ENCODE data around the gene FBXO3. TPM values are rescaled to one million over a fixed set of nuclear protein-coding genes. Genes with fewer than 3 reads are reported as not detected.
A peak's percentile ranks its signal among the peaks of the same experiment; 100 is the strongest.

The FBXO3 gene
- total and polyA plus RNA-seq, 12 donors: 21.9 to 72.5 (median 55.7) TPM

DNA sequence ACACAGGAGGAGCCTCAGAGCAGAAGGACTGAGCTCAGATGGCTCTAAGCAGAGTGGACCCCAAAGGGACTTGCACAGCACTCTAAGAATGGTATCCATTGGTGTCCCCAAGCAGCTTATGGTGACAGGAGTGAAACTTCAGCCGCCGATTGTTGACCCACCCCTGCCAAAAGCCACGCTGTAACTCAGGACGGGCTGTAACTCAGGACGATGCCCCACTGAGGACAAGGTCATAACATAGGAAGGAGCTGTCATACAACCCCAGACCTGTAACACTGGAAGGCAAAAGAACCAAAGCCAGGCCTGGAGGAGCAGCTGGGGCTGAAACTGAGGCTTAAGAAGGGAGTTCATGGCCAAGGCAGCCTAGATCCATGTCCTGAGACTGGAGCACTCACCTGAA, 52.3 kb downstream of the FBXO3 start:
- peaks cover 35 to 85% (median 77%) of the 10 kb centered on the region in 9 donors for H3K4me1 ChIP-seq
- intact Hi-C loops (cut with DNase I): no loop called here
- H3K27ac ChIP-seq: peak overlapping the region; percentile 67 to 99 (median 90)
- TF ChIP-seq, protein P1, sequence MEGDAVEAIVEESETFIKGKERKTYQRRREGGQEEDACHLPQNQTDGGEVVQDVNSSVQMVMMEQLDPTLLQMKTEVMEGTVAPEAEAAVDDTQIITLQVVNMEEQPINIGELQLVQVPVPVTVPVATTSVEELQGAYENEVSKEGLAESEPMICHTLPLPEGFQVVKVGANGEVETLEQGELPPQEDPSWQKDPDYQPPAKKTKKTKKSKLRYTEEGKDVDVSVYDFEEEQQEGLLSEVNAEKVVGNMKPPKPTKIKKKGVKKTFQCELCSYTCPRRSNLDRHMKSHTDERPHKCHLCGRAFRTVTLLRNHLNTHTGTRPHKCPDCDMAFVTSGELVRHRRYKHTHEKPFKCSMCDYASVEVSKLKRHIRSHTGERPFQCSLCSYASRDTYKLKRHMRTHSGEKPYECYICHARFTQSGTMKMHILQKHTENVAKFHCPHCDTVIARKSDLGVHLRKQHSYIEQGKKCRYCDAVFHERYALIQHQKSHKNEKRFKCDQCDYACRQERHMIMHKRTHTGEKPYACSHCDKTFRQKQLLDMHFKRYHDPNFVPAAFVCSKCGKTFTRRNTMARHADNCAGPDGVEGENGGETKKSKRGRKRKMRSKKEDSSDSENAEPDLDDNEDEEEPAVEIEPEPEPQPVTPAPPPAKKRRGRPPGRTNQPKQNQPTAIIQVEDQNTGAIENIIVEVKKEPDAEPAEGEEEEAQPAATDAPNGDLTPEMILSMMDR (IDR thresholded peaks at IDR 0.05): no peak
- WGBS, 2 donors: 60% methylated on average over 5 of the region's 5 CpGs
- peaks cover 0 to 55% (median 26%) of the 10 kb centered on the region in 9 donors for H3K36me3 ChIP-seq
- H3K9me3 ChIP-seq: no peaks in the 10 kb centered on the region
- ATAC-seq (peak in 4 of 8 donors; percentile 5 to 49 (median 22)), DNase-seq (no peak)
- no peak overlapping the region for H3K4me3 ChIP-seq
- H3K27me3 ChIP-seq: no peaks in the 10 kb centered on the region

- ATAC-seq (peak in 3 of 8 donors; percentile 35 to 39 (median 36)), DNase-seq (no peak)
- Histone ChIP-seq H3K4me3 (no peak overlapping the region), H3K36me3 (peaks cover 0 to 60% (median 31%) of the 10 kb centered on the region in 9 donors), H3K4me1 (peaks cover 35 to 85% (median 78%) of the 10 kb centered on the region in 9 donors), H3K27ac (peak overlapping the region; percentile 67 to 99 (median 90)), H3K9me3 (no peaks in the 10 kb centered on the region), H3K27me3 (no peaks in the 10 kb centered on the region)
- TF ChIP-seq, protein P1 (IDR thresholded peaks at IDR 0.05): no peak
- 14 to 17% methylated on average over 1 of the region's 1 CpG for WGBS, 2 donors
- intact Hi-C loops (cut with DNase I): no loop called here
Observed at GRCh38 chr11:33721426-33721825, 52.9 kb downstream of the FBXO3 start.

DNA sequence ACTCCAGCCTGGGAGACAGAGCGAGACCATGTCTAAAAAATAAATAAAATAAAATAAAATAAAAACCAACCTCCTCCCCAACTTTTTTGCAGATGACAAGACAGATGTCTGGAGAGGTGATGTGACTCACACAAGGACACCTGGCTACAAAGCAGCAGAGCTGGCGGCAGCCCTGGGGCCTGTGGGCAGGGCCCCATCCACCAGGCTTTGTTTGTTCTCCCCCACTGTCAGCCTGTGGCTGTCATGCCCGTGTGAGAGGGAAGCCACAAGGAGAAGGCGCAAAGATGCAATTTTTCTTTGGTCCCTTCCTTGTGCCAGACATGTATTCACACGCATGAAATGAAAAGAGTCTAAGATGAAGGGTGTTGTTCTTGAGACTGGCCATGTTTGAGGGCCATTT, 54.7 kb downstream of the FBXO3 start:
- intact Hi-C loops (cut with DNase I): loop anchor here in 1 of 10 donors (10.0 kb wide), 1 partner anchor 455 kb away; no protein-coding TSS in a partner anchor
- H3K9me3 ChIP-seq: no peaks in the 10 kb centered on the region
- WGBS, 2 donors: 85 to 88% methylated on average over 5 of the region's 5 CpGs
- TF ChIP-seq, protein P1 (IDR thresholded peaks at IDR 0.05): no peak
- H3K36me3 ChIP-seq: peaks cover 0 to 79% (median 33%) of the 10 kb centered on the region in 9 donors
- DNase-seq (no peak), ATAC-seq (no peak)
- peak overlapping the region in 7 of 10 donors; percentile 36 to 99 (median 93) for H3K27ac ChIP-seq
- peaks cover 35 to 91% (median 80%) of the 10 kb centered on the region in 9 donors for H3K4me1 ChIP-seq
- H3K27me3 ChIP-seq: no peaks in the 10 kb centered on the region
- H3K4me3 ChIP-seq: no peak overlapping the region

- intact Hi-C loops (cut with DNase I): loop anchor here in 1 of 10 donors (10.0 kb wide), 1 partner anchor 454 kb away; no protein-coding TSS in a partner anchor
- peaks cover 24 to 89% (median 73%) of the 10 kb centered on the region in 9 donors for H3K4me1 ChIP-seq
- no peaks in the 10 kb centered on the region for H3K27me3 ChIP-seq
- H3K4me3 ChIP-seq: no peak overlapping the region
- TF ChIP-seq, protein P1 (IDR thresholded peaks at IDR 0.05): no peak
- DNase-seq (no peak), ATAC-seq (no peak)
- WGBS, 2 donors: 71 to 77% methylated on average over 2 of the region's 2 CpGs
- H3K9me3 ChIP-seq: no peaks in the 10 kb centered on the region
- H3K27ac ChIP-seq: peak overlapping the region in 5 of 10 donors; percentile 1 to 99 (median 16)
- H3K36me3 ChIP-seq: peaks cover 0 to 90% (median 33%) of the 10 kb centered on the region in 9 donors
Observed at GRCh38 chr11:33718440-33718839, 55.9 kb downstream of the FBXO3 start.

All from heart right ventricle (tissue), 16 donors.